Epidermal melanocyte (primary cell): ENCODE data around the gene CDC40.
"Not testable (repeated sequence)": the region's sequence is repeated elsewhere in the genome, so short reads cannot be mapped to it uniquely, and the experiment has no call there.

Source experiments
- DNase-seq: peaks from one replicate; pipeline ENCODE4 v3.0.0; 2011; ENCODE audit warnings: low spot score; ENCODE audit not compliant: insufficient read length

CDC40 gene

GRCh38 chr6:110270165-110270564 is 89.9 kb downstream of the CDC40 start:
- no peak for DNase-seq

- no peak for DNase-seq
Measured at GRCh38 chr6:110271732-110272022, 91.5 kb downstream of the CDC40 start.

GRCh38 chr6:110272781-110273180 is 92.6 kb downstream of the CDC40 start:
- not testable (repeated sequence) for DNase-seq

- DNase-seq = no peak
Measured at GRCh38 chr6:110277100-110277665, 97.0 kb downstream of the CDC40 start.
